ENCODE results near the gene TMEM158.

DNA sequence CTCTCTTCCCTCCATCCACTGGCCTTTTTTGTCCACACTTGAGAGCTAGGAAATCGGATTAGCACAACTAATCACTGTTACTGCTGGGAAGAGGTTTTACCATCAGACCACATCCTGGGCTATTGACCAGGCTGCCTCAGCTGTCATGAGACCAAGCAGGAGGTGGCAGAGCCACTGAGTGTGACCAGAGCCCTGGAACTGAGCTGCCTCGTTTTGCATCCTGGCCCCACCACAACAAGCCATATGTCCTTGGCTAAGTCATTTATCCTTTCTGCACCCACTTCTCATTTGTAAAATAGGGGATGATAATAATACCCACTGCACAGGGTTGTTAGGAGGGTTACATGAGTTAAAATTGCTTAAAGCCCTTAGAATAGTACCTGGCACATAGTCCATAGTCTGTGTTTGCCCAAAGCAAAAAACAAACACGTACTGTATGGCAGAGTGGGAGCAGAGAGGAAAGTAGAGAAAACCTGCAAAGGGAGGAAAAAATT is 34.1 kb downstream of the TMEM158 start:
- TF ChIP-seq POLR2A (IDR thresholded peaks at IDR 0.05) = no peak
- TF ChIP-seq, protein P1, sequence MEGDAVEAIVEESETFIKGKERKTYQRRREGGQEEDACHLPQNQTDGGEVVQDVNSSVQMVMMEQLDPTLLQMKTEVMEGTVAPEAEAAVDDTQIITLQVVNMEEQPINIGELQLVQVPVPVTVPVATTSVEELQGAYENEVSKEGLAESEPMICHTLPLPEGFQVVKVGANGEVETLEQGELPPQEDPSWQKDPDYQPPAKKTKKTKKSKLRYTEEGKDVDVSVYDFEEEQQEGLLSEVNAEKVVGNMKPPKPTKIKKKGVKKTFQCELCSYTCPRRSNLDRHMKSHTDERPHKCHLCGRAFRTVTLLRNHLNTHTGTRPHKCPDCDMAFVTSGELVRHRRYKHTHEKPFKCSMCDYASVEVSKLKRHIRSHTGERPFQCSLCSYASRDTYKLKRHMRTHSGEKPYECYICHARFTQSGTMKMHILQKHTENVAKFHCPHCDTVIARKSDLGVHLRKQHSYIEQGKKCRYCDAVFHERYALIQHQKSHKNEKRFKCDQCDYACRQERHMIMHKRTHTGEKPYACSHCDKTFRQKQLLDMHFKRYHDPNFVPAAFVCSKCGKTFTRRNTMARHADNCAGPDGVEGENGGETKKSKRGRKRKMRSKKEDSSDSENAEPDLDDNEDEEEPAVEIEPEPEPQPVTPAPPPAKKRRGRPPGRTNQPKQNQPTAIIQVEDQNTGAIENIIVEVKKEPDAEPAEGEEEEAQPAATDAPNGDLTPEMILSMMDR (IDR thresholded peaks at IDR 0.05) = no peak

All from testis (tissue), 2 donors.